Fibroblast of skin of back (primary cell): ENCODE results near the gene HMGB3.
"Not testable (repeated sequence)": the region's sequence is repeated elsewhere in the genome, so short reads cannot be mapped to it uniquely, and the experiment has no call there.

Experiments used
- DNase-seq: peaks from one replicate; pipeline ENCODE4 v3.0.0-alpha.2; 2013

The HMGB3 gene

DNA sequence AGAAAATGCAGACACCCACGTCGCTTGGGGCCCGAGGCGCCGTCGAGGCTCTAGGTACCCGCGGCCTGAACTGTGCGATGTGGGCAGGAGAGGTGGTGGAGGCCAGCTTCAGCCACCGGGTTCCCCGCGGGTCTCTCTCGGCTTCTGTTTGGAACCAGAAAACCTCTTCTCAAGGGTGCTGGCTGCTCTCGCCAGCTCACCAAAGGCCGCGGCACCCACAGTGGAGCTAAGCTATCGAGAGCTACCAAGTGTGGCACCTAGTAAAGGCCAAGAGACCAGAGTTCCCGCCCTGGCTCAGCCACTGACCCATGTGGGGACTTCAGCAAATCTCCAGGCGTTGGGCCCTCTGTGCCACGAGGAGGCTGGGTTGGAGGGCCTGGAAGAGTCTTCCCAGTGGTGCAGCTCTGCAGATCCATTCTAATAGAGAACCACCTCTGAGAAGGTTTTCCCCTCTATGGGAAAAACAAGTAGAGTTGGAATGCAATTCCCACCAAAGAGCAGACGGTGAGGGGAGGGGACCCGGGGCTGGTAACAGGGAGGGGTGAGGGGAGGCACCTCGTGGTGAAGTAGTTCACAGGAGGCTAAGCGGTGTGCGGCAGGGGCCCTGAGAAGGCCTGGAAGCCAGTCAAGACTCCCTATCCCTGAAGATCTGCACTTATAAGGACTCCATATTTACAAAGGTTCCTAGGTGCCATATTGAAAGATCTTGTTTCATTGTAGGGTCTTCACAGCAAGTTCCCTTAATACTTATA is 5.5 kb upstream of the HMGB3 start:
- no peak for DNase-seq

DNA sequence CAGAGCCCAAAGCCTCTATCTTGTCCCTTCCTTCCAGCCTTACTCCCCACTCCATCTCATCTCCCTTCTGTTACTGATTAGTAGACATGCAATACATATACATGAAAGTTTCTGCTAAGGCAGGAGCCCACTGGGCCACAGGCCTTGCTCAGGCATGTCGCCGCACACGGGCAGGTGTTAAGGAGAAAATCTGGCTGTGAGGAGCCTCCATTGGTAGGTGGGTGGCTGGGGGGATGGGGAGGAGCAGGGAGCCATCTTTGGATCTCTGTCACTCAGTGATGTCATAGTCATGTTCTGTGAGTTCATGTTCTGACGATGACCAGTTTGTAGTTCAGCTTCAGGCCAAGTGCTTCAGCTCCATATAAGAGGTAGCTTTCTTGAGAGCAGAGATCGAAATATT is 2.9 kb upstream of the HMGB3 start:
- DNase-seq, result no peak

- DNase-seq, result no peak
Observed at GRCh38 chrX:150980711-150981110, 2.4 kb upstream of the HMGB3 start.

- no peak for DNase-seq
Observed at GRCh38 chrX:150982235-150982787, 824 bp upstream of the HMGB3 start.

DNA sequence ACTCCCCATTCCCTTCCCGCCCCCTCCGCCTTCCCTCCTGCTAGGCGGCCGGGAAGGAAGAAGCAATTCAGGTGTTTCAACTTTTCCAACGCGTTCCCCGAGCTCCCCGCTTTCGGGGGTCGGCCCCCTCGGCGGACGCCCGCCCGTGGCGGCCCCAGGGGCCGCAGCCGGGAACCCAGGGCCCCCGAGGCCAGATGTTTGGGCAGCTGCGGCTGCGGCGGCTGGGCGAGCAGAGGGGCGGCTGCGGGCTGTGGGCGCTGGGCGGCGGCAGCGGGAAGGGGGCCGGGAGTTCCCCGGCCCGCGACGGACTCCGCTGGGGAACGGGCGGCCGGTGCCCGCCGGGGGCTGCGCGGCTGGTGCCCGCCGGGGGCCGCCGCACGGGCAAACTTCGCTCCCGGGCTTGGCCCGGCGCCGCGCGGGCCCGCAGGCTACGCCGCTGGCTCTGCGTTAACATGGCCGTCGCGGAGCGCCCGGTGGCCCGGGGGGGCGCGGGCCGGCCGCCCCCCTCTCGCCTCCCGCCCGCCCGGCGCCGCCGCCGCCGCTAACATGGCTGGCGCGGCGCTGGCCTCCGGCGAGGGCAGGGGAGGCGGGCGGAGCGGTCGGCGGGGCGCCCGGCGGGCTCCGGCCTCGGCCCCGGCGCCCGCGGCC is 510 bp downstream of the HMGB3 start:
- no peak for DNase-seq

GRCh38 chrX:150984169-150984824 is 1.2 kb downstream of the HMGB3 start:
- DNase-seq, result peak; percentile 2

- not testable (repeated sequence) for DNase-seq
Observed at GRCh38 chrX:150987687-150988086, 4.6 kb downstream of the HMGB3 start.

GRCh38 chrX:150989420-150989819 is 6.3 kb downstream of the HMGB3 start:
- no peak for DNase-seq

DNA sequence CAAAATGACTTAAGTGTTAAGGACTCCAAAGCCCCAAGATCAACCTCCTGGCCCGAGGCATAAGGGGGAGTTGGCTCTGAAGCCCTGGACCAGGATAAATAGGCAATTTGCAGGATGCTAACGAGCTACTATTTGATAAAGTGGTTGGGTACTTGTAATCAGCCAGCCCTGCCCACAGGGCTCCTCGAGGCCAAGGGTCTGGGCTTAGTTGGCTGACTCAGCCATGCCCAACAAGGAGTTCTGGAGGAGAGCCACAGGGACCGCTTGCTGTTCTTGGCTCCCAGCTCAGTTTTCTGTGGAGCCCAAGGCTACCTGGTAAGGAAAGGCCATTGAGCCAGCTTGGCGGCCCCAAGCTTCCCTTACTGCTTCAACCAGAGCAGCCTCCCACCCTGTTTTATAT is 7.8 kb downstream of the HMGB3 start:
- DNase-seq, result no peak

DNA sequence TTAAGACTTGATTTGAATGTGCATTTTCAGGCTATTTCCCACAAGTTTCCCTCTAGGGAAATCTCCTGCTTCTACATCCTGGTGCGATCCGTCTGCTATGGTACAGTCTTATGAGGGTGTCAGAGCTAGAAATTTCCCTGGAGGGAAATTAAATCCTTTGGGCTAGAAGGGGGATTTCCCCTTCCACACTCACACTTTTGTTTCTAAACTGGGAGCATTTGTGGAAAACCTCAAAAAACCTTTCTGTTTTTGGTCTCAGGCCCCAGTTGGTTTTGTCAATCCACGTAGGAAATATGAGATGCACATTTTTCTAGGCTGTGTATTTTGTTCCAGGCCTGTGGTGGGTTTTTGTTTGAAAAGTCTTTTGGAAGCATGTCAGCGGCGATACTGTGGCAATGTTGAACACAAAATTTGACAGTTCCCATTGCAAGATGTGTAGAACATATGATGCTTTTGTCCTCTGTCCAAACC is 17.8 kb downstream of the HMGB3 start:
- no peak for DNase-seq

GRCh38 chrX:151004085-151004484 is 20.9 kb downstream of the HMGB3 start:
- DNase-seq, result peak; percentile 4

GRCh38 chrX:151006410-151007109 is 23.4 kb downstream of the HMGB3 start:
- DNase-seq, result no peak

GRCh38 chrX:151009582-151009981 is 26.4 kb downstream of the HMGB3 start:
- DNase-seq, result no peak

DNA sequence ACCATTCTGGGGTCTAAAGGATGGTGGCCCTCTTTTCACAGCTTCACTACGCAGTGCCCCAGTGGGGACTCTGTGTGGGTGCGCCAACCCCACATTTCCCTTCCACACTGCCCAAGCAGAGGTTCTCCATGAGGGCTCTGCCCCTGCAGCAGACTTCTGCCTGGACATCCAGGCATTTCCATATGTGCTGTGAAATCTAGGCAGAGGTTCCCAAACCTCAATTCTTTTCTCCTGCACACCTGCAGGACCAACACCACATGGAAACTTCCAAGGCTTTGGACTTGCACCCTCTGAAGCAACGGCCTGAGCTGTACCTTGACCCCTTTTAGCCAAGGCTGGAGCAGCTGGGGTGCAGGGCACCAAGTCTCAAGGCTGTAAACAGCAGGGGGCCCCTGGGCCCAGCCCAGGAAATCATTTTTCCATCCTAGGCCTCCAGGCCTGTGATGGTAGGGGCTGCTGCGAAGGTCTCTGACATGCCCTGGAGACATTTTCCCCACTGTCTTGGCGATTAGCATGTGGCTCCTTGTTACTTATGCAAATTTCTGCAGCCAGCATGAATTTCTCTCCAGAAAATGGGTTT is 30.1 kb downstream of the HMGB3 start:
- DNase-seq, result no peak

DNA sequence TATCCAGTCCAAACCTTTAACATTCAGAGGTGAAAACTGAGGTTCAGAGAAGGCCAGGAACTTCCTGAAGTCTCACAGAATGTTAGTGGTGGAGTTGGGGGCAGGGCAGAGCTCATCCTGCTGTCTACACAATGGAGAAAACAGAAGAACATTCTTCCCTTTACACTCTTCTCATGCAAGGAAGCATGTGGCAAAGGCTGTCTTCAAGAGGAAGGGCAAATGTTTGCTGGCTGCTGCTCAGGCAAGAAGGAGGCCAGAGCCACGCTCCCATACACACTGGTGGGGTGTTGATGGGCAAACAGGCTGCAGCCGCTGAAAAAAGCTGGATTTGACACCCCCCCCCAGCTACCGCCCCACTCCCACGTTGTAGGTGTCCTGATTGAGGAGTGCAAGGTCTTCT is 32.5 kb downstream of the HMGB3 start:
- DNase-seq, result no peak

DNA sequence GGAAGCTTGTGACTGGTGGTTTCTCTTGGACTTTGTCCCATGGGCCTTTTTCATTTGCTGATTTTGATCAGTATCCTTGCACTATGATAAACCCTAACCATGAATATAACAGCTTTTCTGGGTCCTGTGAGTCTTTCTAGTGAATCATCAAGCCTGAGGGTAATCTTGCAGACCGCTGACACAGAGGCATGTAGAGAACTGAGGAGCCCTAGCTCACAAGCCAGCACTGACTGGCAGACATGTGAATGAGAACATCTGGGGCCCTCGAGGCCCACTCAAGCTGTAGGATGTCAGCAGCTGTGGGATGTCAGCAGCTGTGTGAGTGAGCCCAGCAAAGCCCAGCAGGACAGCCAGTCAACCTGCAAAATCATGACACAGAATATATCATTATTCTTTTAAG is 36.7 kb downstream of the HMGB3 start:
- DNase-seq, result peak; percentile 15

GRCh38 chrX:151030845-151031244 is 47.7 kb downstream of the HMGB3 start:
- no peak for DNase-seq

DNA sequence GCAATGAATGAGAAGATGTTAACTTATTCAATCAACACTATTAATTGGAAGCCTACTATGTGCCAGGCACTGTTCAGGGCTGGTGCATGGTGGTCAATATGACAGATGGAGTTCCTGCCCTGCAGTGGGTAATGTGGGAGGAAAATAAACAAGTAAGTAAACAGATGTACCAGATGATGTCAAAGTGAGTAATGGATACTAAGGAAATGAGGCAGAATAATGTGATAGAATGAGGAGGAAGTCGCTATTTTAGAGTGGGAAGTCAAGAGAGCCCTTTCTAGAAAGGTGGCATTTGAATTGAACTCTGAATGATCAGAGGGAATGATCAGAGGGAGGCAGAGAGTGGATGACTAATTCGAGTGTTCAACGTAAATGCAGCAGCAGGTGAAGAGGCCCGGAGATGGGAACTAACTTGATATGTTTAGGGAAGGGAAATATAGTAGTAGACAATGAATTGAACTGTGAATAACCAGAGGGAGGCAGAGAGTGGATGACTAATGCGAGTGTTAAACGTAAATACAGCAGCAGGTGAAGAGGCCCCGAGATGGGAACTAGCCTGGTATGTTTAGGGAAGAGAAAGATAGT is 48.3 kb downstream of the HMGB3 start:
- DNase-seq, result no peak

DNA sequence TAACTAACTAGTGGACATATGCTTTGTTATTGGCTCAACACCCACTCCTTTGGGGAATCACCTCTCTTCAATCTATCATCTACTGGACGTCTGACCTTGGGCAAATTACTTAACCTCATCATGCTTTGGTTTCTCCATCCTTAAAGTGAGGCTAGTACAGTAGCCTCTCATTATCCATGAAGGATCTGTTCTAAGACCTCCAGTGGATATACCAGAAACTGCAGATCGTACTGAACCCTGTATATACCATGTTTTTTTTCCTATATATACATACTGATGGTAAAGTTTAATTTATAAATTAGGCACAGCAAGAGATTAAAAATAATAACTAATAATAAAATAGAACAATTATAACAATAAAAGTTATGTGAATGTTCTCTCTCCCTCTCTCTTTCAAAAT is 56.2 kb downstream of the HMGB3 start:
- DNase-seq, result no peak
